ENCODE data around the gene TCAIM. TPM values are rescaled to one million over a fixed set of nuclear protein-coding genes. Genes with fewer than 3 reads are reported as not detected.

Gene TCAIM
- total and polyA plus RNA-seq, 10 of the 15 experiments (the other 5 are each of a cell fraction or from before 2014, with no cell fraction given): 14.5 to 22.9 (median 17.8) TPM

GRCh38 chr3:44414517-44415090 lies 76.0 kb downstream of the TCAIM start (continued):
- TF ChIP-seq PBX3 (IDR thresholded peaks at IDR 0.05; ENCODE audit: insufficient replicate concordance, low read depth, low read length): no peak
- TF ChIP-seq CEBPZ (IDR thresholded peaks at IDR 0.05; ENCODE audit: low read depth, low read length): no peak

- ChIA-PET POLR2A (no interaction called here), SMC1A (ENCODE audit: uncharacterized antibody, unreplicated experiment) (no interaction called here), RAD21 (ENCODE audit: unreplicated experiment) (no interaction called here), CTCF (no interaction called here)
- Histone ChIP-seq H3K36me3 (ENCODE audit: control insufficient read depth in 2 of 2, insufficient read depth in 2 of 2, low read length in 1 of 2) (no peaks in the 10 kb centered on the region), H3K4me3 (no peak overlapping the region), H3K79me2 (ENCODE audit: control insufficient read depth, insufficient read depth, low read length) (no peaks in the 10 kb centered on the region), H3K4me1 (ENCODE audit: control insufficient read depth, insufficient read depth, low read length) (no peaks in the 10 kb centered on the region), H3K27ac (ENCODE audit: control insufficient read depth, insufficient read depth) (no peak overlapping the region), H3K9ac (ENCODE audit: control insufficient read depth, insufficient read depth, low read length) (no peak overlapping the region), H4K20me1 (ENCODE audit: control insufficient read depth, insufficient read depth) (no peaks in the 10 kb centered on the region), H3K4me2 (ENCODE audit: control insufficient read depth, insufficient read depth) (no peak overlapping the region), H3K27me3 (replicated peaks in 1 of 2; ENCODE audit: control insufficient read depth in 2 of 2, insufficient read depth in 2 of 2, low read length in 1 of 2) (no peaks in the 10 kb centered on the region), H2AFZ (ENCODE audit: control insufficient read depth, low read depth, low read length) (no peak overlapping the region), H3K9me3 (replicated peaks; ENCODE audit: control insufficient read depth, insufficient read depth, low read length) (no peaks in the 10 kb centered on the region)
- BruUV-seq (replicated peaks): no TSS peak
- no peak for DNase-seq (ENCODE audit: low read depth, low spot score)
- in situ Hi-C loops (cut with MboI): no loop called here
- TF ChIP-seq ESRRA (IDR thresholded peaks at IDR 0.05; ENCODE audit: low read length) (no peak), ZBTB11 (CRISPR knock-in tag; IDR thresholded peaks at IDR 0.05) (no peak)
- no peak for FAIRE-seq
- intact Hi-C loops (cut with micrococcal nuclease; ENCODE audit: unreplicated experiment): no loop called here
- no peak for ATAC-seq
- WGBS (ENCODE audit: insufficient coverage, insufficient replicate concordance, low lambda C conversion rate, missing lambda C conversion rate): 66% methylated on average over 11 of the region's 11 CpGs
Measured at GRCh38 chr3:44415421-44415820, 76.9 kb downstream of the TCAIM start.

Data from GM12878 (cell line).